GM12892 (cell line): ENCODE data around the gene SLC18A3.

Experiments used
- POLR2A ChIP-seq: IDR thresholded peaks from 2 replicates; pipeline ENCODE4 v1.6.1; 2011; ENCODE audit warnings: low read depth, low read length, control low read depth
- POLR2AphosphoS5 ChIP-seq: IDR thresholded peaks from 2 replicates; pipeline ENCODE4 v1.6.1; 2011; ENCODE audit warnings: low read depth, low read length, control low read depth

DNA sequence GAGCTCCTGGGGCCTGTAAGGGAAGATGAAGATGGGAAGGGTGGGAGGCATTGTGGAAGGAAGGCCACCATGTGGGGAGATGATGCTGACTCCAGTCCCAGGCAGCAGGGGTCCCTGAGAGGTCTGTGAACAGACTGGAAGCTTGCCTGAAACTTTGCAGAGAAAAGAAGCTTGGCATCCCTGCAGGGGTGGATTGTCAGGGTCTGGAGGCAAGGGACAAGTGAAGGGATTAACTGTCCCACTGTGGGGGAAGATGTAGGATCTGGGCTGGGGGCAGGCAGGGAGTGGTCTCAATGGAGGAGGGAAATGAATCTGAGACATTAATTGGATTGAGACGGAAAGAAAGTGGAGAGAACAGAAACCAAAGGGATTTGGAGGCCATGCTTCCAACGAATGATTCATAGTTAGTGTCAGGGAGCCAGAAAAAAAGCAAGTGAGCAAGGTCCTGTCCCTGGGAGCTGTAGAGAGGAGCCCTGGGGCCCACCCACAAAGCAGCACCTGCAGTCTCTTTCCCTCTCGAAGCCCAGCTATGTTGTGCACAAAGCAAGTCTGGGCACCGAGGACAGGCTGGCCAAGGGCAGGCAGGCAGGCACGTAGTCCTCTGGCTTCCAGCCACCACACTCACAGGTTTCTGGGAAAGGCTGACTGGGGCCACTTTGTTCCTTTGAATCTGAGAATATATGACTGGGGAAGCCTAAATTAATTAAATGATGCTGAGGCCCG is 4.7 kb upstream of the SLC18A3 start:
- TF ChIP-seq POLR2AphosphoS5 (no peak), POLR2A (no peak)
